ENCODE measurements around the gene HOMER2. TPM values are rescaled to one million over a fixed set of nuclear protein-coding genes. Genes with fewer than 3 reads are reported as not detected.

The HOMER2 gene
- total RNA-seq, 1 experiment from 2014 or later, result 14.2 TPM

DNA sequence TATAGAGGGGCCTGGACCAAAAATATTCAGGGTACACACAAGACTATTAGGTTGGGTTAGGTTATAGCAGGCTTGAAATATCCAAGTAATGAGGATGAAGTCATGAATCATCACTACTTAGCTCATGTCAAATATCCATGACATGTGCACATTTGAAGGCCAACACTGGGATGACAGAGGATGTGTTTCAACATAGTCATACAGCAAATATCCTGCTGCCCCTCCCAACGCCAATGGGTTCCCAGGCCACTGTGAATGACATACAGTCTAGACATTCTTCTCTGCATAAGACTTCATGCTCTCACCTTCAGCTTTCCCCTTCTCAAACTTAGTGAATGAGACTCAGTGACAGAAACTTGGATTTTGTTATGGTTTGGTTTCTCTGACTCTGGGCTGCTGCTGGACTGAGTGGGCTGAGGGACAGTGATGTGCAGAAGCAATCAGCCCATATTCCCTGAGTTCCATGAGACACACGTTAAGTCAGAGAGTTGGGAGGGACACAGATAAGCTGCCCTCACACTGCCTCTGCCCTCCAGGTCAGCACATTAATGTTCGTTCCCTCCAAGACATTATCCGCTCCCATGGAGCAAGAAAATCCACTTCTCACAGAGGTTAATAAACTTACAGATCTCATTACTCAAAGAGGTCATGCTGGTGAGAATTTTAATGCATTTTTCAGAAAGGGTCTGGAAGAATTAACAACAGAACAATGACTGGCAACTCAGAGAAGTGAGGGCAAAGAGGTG is 15.4 kb downstream of the HOMER2 start:
- Histone ChIP-seq H3K18ac (ENCODE audit: insufficient read length, low read depth, low read length) (no peak overlapping the region), H2BK12ac (ENCODE audit: insufficient read length, low read depth, low read length) (no peak overlapping the region), H4K8ac (replicated peaks; ENCODE audit: insufficient read length, low read depth, low read length) (no peak overlapping the region), H3K27ac (ENCODE audit: insufficient read length, low read depth, low read length) (no peak overlapping the region), H4K20me1 (ENCODE audit: control insufficient read depth, insufficient read depth, insufficient read length) (no peaks in the 10 kb centered on the region), H2BK120ac (ENCODE audit: low read depth, low read length, poor library complexity, severe bottlenecking) (no peak overlapping the region), H2AFZ (ENCODE audit: low read length) (no peak overlapping the region), H2BK20ac (ENCODE audit: low read depth, low read length, poor library complexity, severe bottlenecking) (no peak overlapping the region), H2AK5ac (ENCODE audit: insufficient read length, low read length) (no peak overlapping the region), H3K56ac (ENCODE audit: insufficient read length, low read depth, low read length) (no peak overlapping the region), H3K4me2 (ENCODE audit: insufficient read depth, insufficient read length, low read length) (no peak overlapping the region), H3K79me1 (ENCODE audit: insufficient read depth, low read depth, low read length, poor library complexity, severe bottlenecking) (no peaks in the 10 kb centered on the region), H3K23ac (ENCODE audit: insufficient read length, low read depth, low read length) (no peak overlapping the region), H2BK5ac (ENCODE audit: insufficient read length, low read length) (no peak overlapping the region), H3K9ac (ENCODE audit: extremely low read depth, insufficient read length, low read length) (no peak overlapping the region), H3K4ac (ENCODE audit: low read depth, low read length) (no peak overlapping the region), H3K4me1 (ENCODE audit: insufficient read depth, low read length) (no peaks in the 10 kb centered on the region), H3K14ac (ENCODE audit: insufficient read depth, low read length) (no peak overlapping the region), H3T11ph (ENCODE audit: low read length) (no peak overlapping the region), H4K5ac (ENCODE audit: insufficient read length, low read depth, low read length) (no peak overlapping the region), H3K23me2 (ENCODE audit: insufficient read length, low read depth, low read length, poor library complexity, severe bottlenecking) (no peaks in the 10 kb centered on the region), H2BK15ac (ENCODE audit: low read depth, low read length) (no peak overlapping the region), H3K9me3 (ENCODE audit: control insufficient read depth, low read depth, low read length) (no peaks in the 10 kb centered on the region), H4K91ac (ENCODE audit: insufficient read length, low read depth, low read length) (no peak overlapping the region), H3K27me3 (ENCODE audit: insufficient read depth, low read length) (no peaks in the 10 kb centered on the region), H3K79me2 (ENCODE audit: insufficient read depth, low read length) (no peaks in the 10 kb centered on the region)
- no CpG with 5 or more reads among the region's 4 CpGs for WGBS (ENCODE audit: extremely low coverage, insufficient read length, low lambda C conversion rate)
- Mint-ChIP-seq H3K4me1 (peaks cover 4 to 9% of the 10 kb centered on the region in 2 experiments), H3K36me3 (ENCODE audit: insufficient read depth in 1 of 3, low read depth in 3 of 3) (no peaks in the 10 kb centered on the region), H3K9me3 (no peaks in the 10 kb centered on the region; a peak in 1 of 5 replicates), H3K27me3 (ENCODE audit: low read depth) (peaks cover 9% of the 10 kb centered on the region), H3K27ac (no peak overlapping the region), H3K4me3 (no peak overlapping the region)
- TF ChIP-seq, protein P1, sequence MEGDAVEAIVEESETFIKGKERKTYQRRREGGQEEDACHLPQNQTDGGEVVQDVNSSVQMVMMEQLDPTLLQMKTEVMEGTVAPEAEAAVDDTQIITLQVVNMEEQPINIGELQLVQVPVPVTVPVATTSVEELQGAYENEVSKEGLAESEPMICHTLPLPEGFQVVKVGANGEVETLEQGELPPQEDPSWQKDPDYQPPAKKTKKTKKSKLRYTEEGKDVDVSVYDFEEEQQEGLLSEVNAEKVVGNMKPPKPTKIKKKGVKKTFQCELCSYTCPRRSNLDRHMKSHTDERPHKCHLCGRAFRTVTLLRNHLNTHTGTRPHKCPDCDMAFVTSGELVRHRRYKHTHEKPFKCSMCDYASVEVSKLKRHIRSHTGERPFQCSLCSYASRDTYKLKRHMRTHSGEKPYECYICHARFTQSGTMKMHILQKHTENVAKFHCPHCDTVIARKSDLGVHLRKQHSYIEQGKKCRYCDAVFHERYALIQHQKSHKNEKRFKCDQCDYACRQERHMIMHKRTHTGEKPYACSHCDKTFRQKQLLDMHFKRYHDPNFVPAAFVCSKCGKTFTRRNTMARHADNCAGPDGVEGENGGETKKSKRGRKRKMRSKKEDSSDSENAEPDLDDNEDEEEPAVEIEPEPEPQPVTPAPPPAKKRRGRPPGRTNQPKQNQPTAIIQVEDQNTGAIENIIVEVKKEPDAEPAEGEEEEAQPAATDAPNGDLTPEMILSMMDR (conservative IDR thresholded peaks at IDR 0.05), result no peak
- DNase-seq, result no peak

Data from H9 (cell line).